HCT116 (cell line): ENCODE data around the gene BMPER. TPM values are rescaled to one million over a fixed set of nuclear protein-coding genes. Genes with fewer than 3 reads are reported as not detected.

Source experiments
- ATAC-seq: fragments of 200-7000 bp; cut with Tn5 transposase; 2 replicates; pipeline ENCODE4 v1.9.1; 2020; ENCODE audit warnings: mild to moderate bottlenecking, moderate library complexity
- BruUV-seq: library from RNA; stranded (reverse); fragments of 400-500 nt; replicated peaks from 2 replicates; lab custom pipeline; 2021; lab: Mats Ljungman, UMichigan
- CTCF ChIA-PET: fragments of 300-600 bp; sonication (Branson Sonifier 250); formaldehyde crosslinking; loops from one replicate; lab custom pipeline; 2021; ENCODE audit warnings: antibody characterized with exemption; lab: Charles Lee
- POLR2A ChIA-PET: fragments of 300-600, 350-600 bp; sonication (Branson Sonifier 250); formaldehyde crosslinking; loops from one replicate; lab custom pipeline; 2021; ENCODE audit warnings: antibody characterized with exemption; lab: Charles Lee
- RAD21 ChIA-PET, 2 experiments: fragments of 300-600 bp; sonication (Branson Sonifier 250); formaldehyde crosslinking; loops; one replicate each; lab custom pipeline; 2023; ENCODE audit warnings: low total read pairs in 2 of 2; ENCODE audit not compliant: uncharacterized antibody in 2 of 2, unreplicated experiment in 2 of 2, low non-redundant PET in 1 of 2; lab: Charles Lee
- DNase-seq: peaks from one replicate; pipeline ENCODE4 v3.0.0-alpha.2; 2010; ENCODE audit warnings: low read depth, low spot score
- H2AFZ ChIP-seq: fragments of 200-600 bp; shearing (Covaris generic), sonication (generic); 2 replicates; pipeline ENCODE4 v1.6.1; 2017; ENCODE audit warnings: low read depth, mixed run types, mixed read lengths, antibody characterized with exemption, low read length; ENCODE audit not compliant: poor library complexity, severe bottlenecking
- H3K27ac ChIP-seq: 2 replicates; pipeline ENCODE4 v1.5.1; 2012; ENCODE audit warnings: low read depth, low read length
- H3K27me3 ChIP-seq: fragments of 200-600 bp; sonication (generic); 2 replicates; pipeline ENCODE4 v1.6.1; 2016; ENCODE audit warnings: mixed run types, low read length, mixed read lengths; ENCODE audit not compliant: insufficient read depth
- H3K36me3 ChIP-seq, 2 experiments: fragments of 200-500 bp in 1 of 2; fragments of 200-600 bp in 1 of 2; sonication (Bioruptor generic) in 1 of 2; sonication (generic) in 1 of 2; 2 replicates each; pipeline versions ENCODE4 v1.5.1 to v1.6.1; 2014 to 2016; ENCODE audit warnings: low read length in 2 of 2, inconsistent platforms in 1 of 2, mixed read lengths in 1 of 2, mixed run types in 1 of 2; ENCODE audit not compliant: insufficient read depth in 2 of 2, control insufficient read depth in 1 of 2
- H3K4me1 ChIP-seq, 2 experiments: fragments of 200-600 bp in 1 of 2; sonication (generic) in 1 of 2; 2 replicates each; pipeline versions ENCODE4 v1.5.1 to v1.6.1; 2012 to 2017; ENCODE audit warnings: low read length in 2 of 2, inconsistent platforms in 1 of 2, mild to moderate bottlenecking in 1 of 2, mixed read lengths in 1 of 2, mixed run types in 1 of 2, moderate library complexity in 1 of 2; ENCODE audit not compliant: insufficient read depth in 2 of 2, control insufficient read depth in 1 of 2
- H3K4me2 ChIP-seq: fragments of 200-600 bp; sonication (generic); 2 replicates; pipeline ENCODE4 v1.6.1; 2017; ENCODE audit warnings: mixed run types, low read length, mixed read lengths
- H3K4me3 ChIP-seq, 2 experiments: fragments of 200-600 bp in 1 of 2; sonication (generic) in 1 of 2; replicated peaks in 1 of 2; 2 replicates each; pipeline ENCODE4 v1.5.1; 2011 to 2016; ENCODE audit warnings: low read length in 2 of 2, control low read depth in 1 of 2, low read depth in 1 of 2, mild to moderate bottlenecking in 1 of 2, mixed read lengths in 1 of 2, mixed run types in 1 of 2
- H3K79me2 ChIP-seq: fragments of 200-600 bp; sonication (generic); 2 replicates; pipeline ENCODE4 v1.6.1; 2017; ENCODE audit warnings: mild to moderate bottlenecking, mixed run types, low read length, moderate library complexity, mixed read lengths; ENCODE audit not compliant: insufficient read depth
- H3K9ac ChIP-seq: fragments of 200-600 bp; sonication (generic); 2 replicates; pipeline ENCODE4 v1.6.1; 2016; ENCODE audit warnings: low read length, mixed read lengths
- H3K9me2 ChIP-seq: fragments of 200-600 bp; sonication (generic), shearing (Covaris generic); 2 replicates; pipeline ENCODE4 v1.6.1; 2017; ENCODE audit warnings: mixed run types, mild to moderate bottlenecking, moderate library complexity; ENCODE audit not compliant: insufficient read depth
- H3K9me3 ChIP-seq, 2 experiments: fragments of 200-500 bp in 1 of 2; fragments of 200-600 bp in 1 of 2; sonication (Bioruptor generic) in 1 of 2; sonication (generic) in 1 of 2; 2 replicates each; pipeline ENCODE4 v1.6.1; 2014 to 2017; ENCODE audit warnings: low read length in 2 of 2, mixed read lengths in 2 of 2, inconsistent platforms in 1 of 2, low read depth in 1 of 2, mild to moderate bottlenecking in 1 of 2, mixed run types in 1 of 2, moderate library complexity in 1 of 2; ENCODE audit not compliant: control insufficient read depth in 1 of 2, insufficient read depth in 1 of 2
- H4K20me1 ChIP-seq: fragments of 200-600 bp; sonication (generic), shearing (Covaris generic); 2 replicates; pipeline ENCODE4 v1.6.1; 2017; ENCODE audit warnings: mixed run types, mild to moderate bottlenecking, moderate library complexity; ENCODE audit not compliant: insufficient read depth
- ATF3 ChIP-seq: IDR thresholded peaks from 2 replicates; pipeline ENCODE4 v1.6.1; 2012
- CBX3 ChIP-seq: IDR thresholded peaks from 2 replicates; pipeline ENCODE4 v1.6.1; 2012; ENCODE audit warnings: low read depth
- CEBPB ChIP-seq: IDR thresholded peaks from 2 replicates; pipeline ENCODE4 v1.6.1; 2012; ENCODE audit warnings: low read depth
- EGR1 ChIP-seq: IDR thresholded peaks from 2 replicates; pipeline ENCODE4 v1.6.1; 2012; ENCODE audit warnings: low read depth
- EZH2 ChIP-seq: fragments of 200-600 bp; sonication (generic); IDR thresholded peaks from 2 replicates; pipeline ENCODE4 v1.6.1; 2017; ENCODE audit warnings: antibody characterized with exemption, mixed run types
- FOSL1 ChIP-seq: IDR thresholded peaks from 2 replicates; pipeline ENCODE4 v1.6.1; 2012; ENCODE audit warnings: low read depth
- MAX ChIP-seq: IDR thresholded peaks from 2 replicates; pipeline ENCODE4 v1.6.1; 2012
- POLR2A ChIP-seq: IDR thresholded peaks from 2 replicates; pipeline ENCODE4 v1.7.0; 2011; ENCODE audit warnings: borderline replicate concordance; ENCODE audit not compliant: insufficient read depth, insufficient read length; ENCODE audit errors: extremely low read depth
- POLR2AphosphoS5 ChIP-seq: IDR thresholded peaks from 2 replicates; pipeline ENCODE4 v1.6.1; 2011; ENCODE audit warnings: mild to moderate bottlenecking, low read depth, low read length, moderate library complexity
- RAD21 ChIP-seq: IDR thresholded peaks from 2 replicates; pipeline ENCODE4 v1.6.1; 2012; ENCODE audit warnings: low read depth, mild to moderate bottlenecking
- SIN3A ChIP-seq: IDR thresholded peaks from 2 replicates; pipeline ENCODE4 v1.6.1; 2012; ENCODE audit warnings: low read depth
- SRF ChIP-seq: IDR thresholded peaks from 2 replicates; pipeline ENCODE4 v1.6.1; 2012; ENCODE audit warnings: low read depth
- TCF7L2 ChIP-seq: IDR thresholded peaks from 2 replicates; pipeline ENCODE4 v1.7.0; 2011; ENCODE audit warnings: borderline replicate concordance, inconsistent platforms; ENCODE audit not compliant: insufficient read depth, insufficient read length; ENCODE audit errors: extremely low read depth
- YY1 ChIP-seq: IDR thresholded peaks from 2 replicates; pipeline ENCODE4 v1.6.1; 2011; ENCODE audit warnings: low read length, low read depth, moderate library complexity, mild to moderate bottlenecking; ENCODE audit not compliant: insufficient replicate concordance; ENCODE audit errors: extremely low read depth
- ZBTB33 ChIP-seq: IDR thresholded peaks from 2 replicates; pipeline ENCODE4 v1.6.1; 2011; ENCODE audit warnings: mild to moderate bottlenecking, low read length, moderate library complexity; ENCODE audit not compliant: insufficient replicate concordance; ENCODE audit errors: extremely low read depth
- ZFX ChIP-seq: fragments of 450-650 bp; IDR thresholded peaks from 2 replicates; pipeline ENCODE4 v1.6.1; 2017
- ZNF274 ChIP-seq: fragments of 200-500 bp; sonication (Bioruptor generic); IDR thresholded peaks from 2 replicates; pipeline ENCODE4 v1.6.1; 2014; ENCODE audit warnings: mild to moderate bottlenecking, low read depth, low read length, inconsistent platforms
- intact Hi-C: fragments of 100-400 bp; cut with micrococcal nuclease; formaldehyde crosslinking; loops from 2 replicates; pipeline ENCODE4 v1.10.0; 2022
- total RNA-seq: library from RNA; stranded (reverse); gene quantifications from one replicate; pipeline ENCODE4 v1.2.1, GENCODE V29; 2021; ENCODE audit not compliant: unreplicated experiment

Gene BMPER
- total RNA-seq, 1 experiment from 2014 or later: not detected

GRCh38 chr7:34153656-34154270 lies 248.4 kb downstream of the BMPER start:
- Histone ChIP-seq H4K20me1 (no peaks in the 10 kb centered on the region), H3K9me2 (no peaks in the 10 kb centered on the region)
- RAD21 ChIA-PET: no interaction called here
- intact Hi-C loops: no loop called here
- CTCF ChIA-PET: no interaction called here
- ATAC-seq: no peak
- TF ChIP-seq EZH2: no peak
- no peak for TF ChIP-seq MAX
- no peak for TF ChIP-seq ZNF274
- TF ChIP-seq RAD21: no peak
- no peak for TF ChIP-seq ZBTB33
- TF ChIP-seq POLR2AphosphoS5: no peak
- TF ChIP-seq TCF7L2: no peak
- TF ChIP-seq SRF: no peak
- TF ChIP-seq SIN3A: no peak
- TF ChIP-seq ATF3: no peak
- TF ChIP-seq CBX3: no peak
- no peak for TF ChIP-seq POLR2A
- TF ChIP-seq YY1: no peak
- TF ChIP-seq CEBPB: no peak
- no peak for TF ChIP-seq EGR1
- no peak for TF ChIP-seq ZFX
- TF ChIP-seq FOSL1: no peak
- TF ChIP-seq, all 23 proteins: peak for 0
- H3K9me3 ChIP-seq: no peaks in the 10 kb centered on the region
- H3K27ac ChIP-seq: no peak overlapping the region
- H3K4me3 ChIP-seq: no peak overlapping the region
- no peaks in the 10 kb centered on the region for H3K79me2 ChIP-seq
- DNase-seq: no peak
- no TSS peak for BruUV-seq
- H3K36me3 ChIP-seq: no peaks in the 10 kb centered on the region
- POLR2A ChIA-PET: no interaction called here
- no peak overlapping the region for H3K9ac ChIP-seq
- H3K4me2 ChIP-seq: no peak overlapping the region
- no peaks in the 10 kb centered on the region for H3K27me3 ChIP-seq
- H2AFZ ChIP-seq: no peak overlapping the region
- H3K4me1 ChIP-seq: peaks cover 0 to 5% of the 10 kb centered on the region in 2 experiments; a peak in 1 of 4 replicates
